Hepatocyte (in vitro differentiated cells): Measurements from ENCODE around the gene INO80. TPM values are rescaled to one million over a fixed set of nuclear protein-coding genes. Genes with fewer than 3 reads are reported as not detected.

Experiments
- DNase-seq: peaks from one replicate; pipeline ENCODE4 v3.0.0-alpha.2; 2016; ENCODE audit warnings: low spot score
- H2AFZ ChIP-seq: fragments of 200-600 bp; sonication (generic); 2 replicates; pipeline ENCODE4 v1.6.0; 2016; ENCODE audit warnings: antibody characterized with exemption, mild to moderate bottlenecking
- H3K27ac ChIP-seq: fragments of 200-600 bp; sonication (generic); 2 replicates; pipeline ENCODE4 v1.5.1; 2016; ENCODE audit warnings: mild to moderate bottlenecking
- H3K27me3 ChIP-seq: fragments of 200-600 bp; sonication (generic); 2 replicates; pipeline ENCODE4 v1.6.1; 2016
- H3K36me3 ChIP-seq: fragments of 200-600 bp; sonication (generic); replicated peaks from 2 replicates; pipeline ENCODE4 v1.5.1; 2016; ENCODE audit warnings: low read depth; ENCODE audit not compliant: insufficient read depth
- H3K4me1 ChIP-seq: fragments of 200-600 bp; sonication (generic); 2 replicates; pipeline ENCODE4 v1.5.1; 2016; ENCODE audit warnings: mild to moderate bottlenecking, moderate library complexity; ENCODE audit not compliant: insufficient read depth
- H3K4me2 ChIP-seq: fragments of 200-600 bp; sonication (generic); 2 replicates; pipeline ENCODE4 v1.6.0; 2016
- H3K4me3 ChIP-seq: fragments of 200-600 bp; sonication (generic); 2 replicates; pipeline ENCODE4 v1.5.1; 2016; ENCODE audit warnings: mild to moderate bottlenecking
- H3K79me2 ChIP-seq: fragments of 200-600 bp; sonication (generic); 2 replicates; pipeline ENCODE4 v1.6.0; 2017; ENCODE audit warnings: mild to moderate bottlenecking
- H3K9me2 ChIP-seq: fragments of 200-600 bp; sonication (generic); replicated peaks from 2 replicates; pipeline ENCODE4 v1.6.0; 2017; ENCODE audit warnings: mild to moderate bottlenecking; ENCODE audit not compliant: insufficient read depth
- H3K9me3 ChIP-seq: fragments of 200-600 bp; sonication (generic); 2 replicates; pipeline ENCODE4 v1.5.1; 2016; ENCODE audit warnings: low read depth, mild to moderate bottlenecking
- H4K20me1 ChIP-seq: fragments of 200-600 bp; sonication (generic); 2 replicates; pipeline ENCODE4 v1.6.0; 2016; ENCODE audit warnings: mild to moderate bottlenecking; ENCODE audit not compliant: insufficient read depth, poor library complexity, severe bottlenecking
- EZH2 ChIP-seq: fragments of 200-600 bp; sonication (generic); IDR thresholded peaks from 2 replicates; pipeline ENCODE4 v1.6.1; 2016; ENCODE audit warnings: antibody characterized with exemption, mild to moderate bottlenecking, borderline replicate concordance
- EZH2phosphoT487 ChIP-seq: fragments of 200-600 bp; sonication (generic); IDR thresholded peaks from one replicate; pipeline ENCODE4 v1.6.1; 2018; ENCODE audit warnings: antibody characterized with exemption, mild to moderate bottlenecking, low read depth, moderate library complexity; ENCODE audit not compliant: unreplicated experiment, severe bottlenecking
- WGBS: methylation state at CpG from one replicate; pipeline ENCODE4 v1.1.6; 2016; ENCODE audit warnings: low lambda C conversion rate; ENCODE audit errors: missing lambda C conversion rate; 5-methylcytosine and 5-hydroxymethylcytosine counted together
- polyA plus RNA-seq: library from polyadenylated mRNA; unstranded; fragments of >200 nt; fragmentation: Nextera tagmentation; extraction: Ambion mirVana; gene quantifications from 2 replicates; pipeline ENCODE4 v1.2.1, GENCODE V29; 2016
- total RNA-seq: library from RNA; depleted of rRNA; stranded (reverse); fragments of >200 nt; gene quantifications from 2 replicates; pipeline ENCODE4 v1.2.3, GENCODE V29; 2014
- TF ChIP-seq, protein P1 (sequence below): fragments of 200-600 bp; sonication (generic); IDR thresholded peaks from 2 replicates; pipeline ENCODE4 v1.5.1; 2016; ENCODE audit warnings: antibody characterized with exemption, mild to moderate bottlenecking; ENCODE audit not compliant: poor library complexity

Gene INO80
- total and polyA plus RNA-seq, 2 experiments from 2014 or later: 4.5 to 15.5 TPM

- Histone ChIP-seq H3K27me3 (no peaks in the 10 kb centered on the region), H2AFZ (no peak overlapping the region), H3K27ac (no peak overlapping the region), H3K4me2 (no peak overlapping the region), H3K79me2 (no peaks in the 10 kb centered on the region), H3K9me2 (no peaks in the 10 kb centered on the region), H4K20me1 (no peaks in the 10 kb centered on the region), H3K4me3 (no peak overlapping the region), H3K4me1 (no peaks in the 10 kb centered on the region), H3K36me3 (no peaks in the 10 kb centered on the region), H3K9me3 (no peaks in the 10 kb centered on the region)
- no peak for DNase-seq
- TF ChIP-seq, protein P1, sequence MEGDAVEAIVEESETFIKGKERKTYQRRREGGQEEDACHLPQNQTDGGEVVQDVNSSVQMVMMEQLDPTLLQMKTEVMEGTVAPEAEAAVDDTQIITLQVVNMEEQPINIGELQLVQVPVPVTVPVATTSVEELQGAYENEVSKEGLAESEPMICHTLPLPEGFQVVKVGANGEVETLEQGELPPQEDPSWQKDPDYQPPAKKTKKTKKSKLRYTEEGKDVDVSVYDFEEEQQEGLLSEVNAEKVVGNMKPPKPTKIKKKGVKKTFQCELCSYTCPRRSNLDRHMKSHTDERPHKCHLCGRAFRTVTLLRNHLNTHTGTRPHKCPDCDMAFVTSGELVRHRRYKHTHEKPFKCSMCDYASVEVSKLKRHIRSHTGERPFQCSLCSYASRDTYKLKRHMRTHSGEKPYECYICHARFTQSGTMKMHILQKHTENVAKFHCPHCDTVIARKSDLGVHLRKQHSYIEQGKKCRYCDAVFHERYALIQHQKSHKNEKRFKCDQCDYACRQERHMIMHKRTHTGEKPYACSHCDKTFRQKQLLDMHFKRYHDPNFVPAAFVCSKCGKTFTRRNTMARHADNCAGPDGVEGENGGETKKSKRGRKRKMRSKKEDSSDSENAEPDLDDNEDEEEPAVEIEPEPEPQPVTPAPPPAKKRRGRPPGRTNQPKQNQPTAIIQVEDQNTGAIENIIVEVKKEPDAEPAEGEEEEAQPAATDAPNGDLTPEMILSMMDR: no peak
- TF ChIP-seq EZH2phosphoT487 (no peak), EZH2 (no peak)
- 95% methylated on average over 7 of the region's 7 CpGs for WGBS
Observed at GRCh38 chr15:40986820-40987219, 129.3 kb downstream of the INO80 start.

DNA sequence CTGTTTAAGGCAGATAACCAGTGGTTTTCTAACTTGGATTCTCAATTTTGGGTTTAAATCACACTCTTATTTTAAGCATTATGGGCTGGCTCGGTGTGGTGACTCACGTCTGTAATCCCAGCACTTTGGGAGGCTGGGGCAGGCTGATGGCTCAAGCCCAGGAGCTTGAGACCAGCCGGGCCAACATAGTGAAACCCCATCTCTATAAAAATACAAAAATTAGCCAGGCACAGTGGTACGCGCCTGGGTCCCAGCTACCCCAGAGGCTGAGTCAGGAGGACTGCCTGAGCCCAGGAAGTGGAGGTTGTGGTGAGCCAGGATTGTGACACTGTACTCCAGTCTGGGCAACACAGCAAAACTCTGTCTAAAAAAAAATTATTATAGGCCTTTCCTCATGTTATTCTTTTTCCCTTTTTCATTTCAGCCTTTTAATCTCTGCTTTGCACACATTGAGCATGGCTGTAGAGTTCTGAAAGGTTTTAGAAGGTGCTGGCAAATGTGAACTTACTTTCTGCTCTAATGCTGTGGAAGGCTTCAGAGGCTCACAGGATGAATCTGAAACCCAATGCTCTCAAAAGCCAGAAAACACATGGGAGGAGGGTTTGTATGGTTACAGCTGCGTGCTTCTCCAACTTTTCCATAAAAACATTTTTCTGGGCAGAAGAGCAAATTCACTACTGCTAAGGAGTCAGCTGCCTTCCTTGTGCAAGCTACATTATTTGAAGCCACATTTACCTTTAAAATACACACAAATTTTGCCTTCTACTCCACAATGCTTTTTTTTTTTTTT is 130.3 kb downstream of the INO80 start:
- Histone ChIP-seq H3K9me2 (no peaks in the 10 kb centered on the region), H3K9me3 (no peaks in the 10 kb centered on the region), H3K27ac (no peak overlapping the region), H3K27me3 (no peaks in the 10 kb centered on the region), H3K79me2 (no peaks in the 10 kb centered on the region), H3K4me2 (no peak overlapping the region), H3K36me3 (no peaks in the 10 kb centered on the region), H2AFZ (no peak overlapping the region), H3K4me3 (no peak overlapping the region), H4K20me1 (no peaks in the 10 kb centered on the region), H3K4me1 (no peaks in the 10 kb centered on the region)
- 94% methylated on average over 6 of the region's 6 CpGs for WGBS
- no peak for DNase-seq
- TF ChIP-seq EZH2: no peak
- no peak for TF ChIP-seq EZH2phosphoT487
- TF ChIP-seq, protein P1: no peak

DNA sequence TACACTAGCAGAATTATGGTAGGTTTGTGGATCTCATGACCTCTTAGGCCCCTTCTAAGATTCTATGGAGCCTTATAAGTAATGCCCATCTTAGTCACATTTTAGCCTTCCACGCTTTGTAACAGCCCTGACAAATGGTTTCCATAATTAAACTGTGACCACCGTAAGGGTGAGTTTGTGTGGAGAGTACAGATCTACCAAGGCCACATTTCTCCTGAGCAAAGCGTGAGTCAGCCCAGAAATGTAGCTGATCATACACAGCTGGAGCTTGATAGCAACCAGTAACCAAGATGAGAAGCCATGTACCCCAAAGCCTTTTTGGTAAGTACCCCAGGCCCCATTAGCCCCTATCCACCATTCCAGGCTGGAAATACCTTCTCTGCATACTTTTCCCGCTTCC is 131.1 kb downstream of the INO80 start:
- no peaks in the 10 kb centered on the region for H4K20me1 ChIP-seq
- H3K9me2 ChIP-seq: no peaks in the 10 kb centered on the region
- TF ChIP-seq, protein P1: no peak
- no peak for TF ChIP-seq EZH2
- no peak for DNase-seq
- H3K4me2 ChIP-seq: no peak overlapping the region
- 86% methylated on average over 4 of the region's 4 CpGs for WGBS
- H3K27me3 ChIP-seq: no peaks in the 10 kb centered on the region
- no peak overlapping the region for H3K27ac ChIP-seq
- no peak overlapping the region for H2AFZ ChIP-seq
- no peaks in the 10 kb centered on the region for H3K9me3 ChIP-seq
- H3K79me2 ChIP-seq: no peaks in the 10 kb centered on the region
- H3K4me3 ChIP-seq: no peak overlapping the region
- no peaks in the 10 kb centered on the region for H3K36me3 ChIP-seq
- no peaks in the 10 kb centered on the region for H3K4me1 ChIP-seq
